Retinal pigment epithelial cell (primary cell): Measurements from ENCODE around the gene BIK.

Experiments used
- DNase-seq: peaks from one replicate; pipeline ENCODE4 v3.0.0-alpha.2; 2010; ENCODE audit warnings: low read depth
- H3K4me3 ChIP-seq: 2 replicates; pipeline ENCODE4 v1.5.1; 2011; ENCODE audit warnings: mild to moderate bottlenecking, low read length, control low read depth, moderate library complexity
- TF ChIP-seq, protein P1 (sequence below): conservative IDR thresholded peaks from 2 replicates; pipeline ENCODE4 v1.5.1; 2011; ENCODE audit warnings: low read depth, low read length, control low read depth, inconsistent platforms

BIK gene

DNA sequence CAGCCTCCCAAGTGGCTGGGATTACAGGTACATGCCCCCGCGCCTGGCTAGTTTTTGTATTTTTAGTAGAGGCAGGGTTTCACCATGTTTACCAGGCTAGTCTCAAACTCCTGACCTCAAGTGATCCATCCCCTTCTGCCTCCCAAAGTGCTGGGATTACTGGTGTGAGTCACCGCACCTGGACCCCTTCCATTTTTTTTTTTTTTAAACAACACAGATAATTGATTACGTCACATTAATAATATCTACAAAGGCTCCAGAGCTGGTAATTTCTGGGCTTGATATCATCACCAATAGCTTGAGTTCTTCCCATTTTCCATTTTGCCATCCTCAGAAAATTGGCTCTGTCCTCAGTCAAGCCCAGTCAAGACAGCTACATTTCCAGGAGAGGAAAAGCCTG is 28.6 kb upstream of the BIK start:
- DNase-seq: no peak
- TF ChIP-seq, protein P1, sequence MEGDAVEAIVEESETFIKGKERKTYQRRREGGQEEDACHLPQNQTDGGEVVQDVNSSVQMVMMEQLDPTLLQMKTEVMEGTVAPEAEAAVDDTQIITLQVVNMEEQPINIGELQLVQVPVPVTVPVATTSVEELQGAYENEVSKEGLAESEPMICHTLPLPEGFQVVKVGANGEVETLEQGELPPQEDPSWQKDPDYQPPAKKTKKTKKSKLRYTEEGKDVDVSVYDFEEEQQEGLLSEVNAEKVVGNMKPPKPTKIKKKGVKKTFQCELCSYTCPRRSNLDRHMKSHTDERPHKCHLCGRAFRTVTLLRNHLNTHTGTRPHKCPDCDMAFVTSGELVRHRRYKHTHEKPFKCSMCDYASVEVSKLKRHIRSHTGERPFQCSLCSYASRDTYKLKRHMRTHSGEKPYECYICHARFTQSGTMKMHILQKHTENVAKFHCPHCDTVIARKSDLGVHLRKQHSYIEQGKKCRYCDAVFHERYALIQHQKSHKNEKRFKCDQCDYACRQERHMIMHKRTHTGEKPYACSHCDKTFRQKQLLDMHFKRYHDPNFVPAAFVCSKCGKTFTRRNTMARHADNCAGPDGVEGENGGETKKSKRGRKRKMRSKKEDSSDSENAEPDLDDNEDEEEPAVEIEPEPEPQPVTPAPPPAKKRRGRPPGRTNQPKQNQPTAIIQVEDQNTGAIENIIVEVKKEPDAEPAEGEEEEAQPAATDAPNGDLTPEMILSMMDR: no peak
- no peak overlapping the region for H3K4me3 ChIP-seq

DNA sequence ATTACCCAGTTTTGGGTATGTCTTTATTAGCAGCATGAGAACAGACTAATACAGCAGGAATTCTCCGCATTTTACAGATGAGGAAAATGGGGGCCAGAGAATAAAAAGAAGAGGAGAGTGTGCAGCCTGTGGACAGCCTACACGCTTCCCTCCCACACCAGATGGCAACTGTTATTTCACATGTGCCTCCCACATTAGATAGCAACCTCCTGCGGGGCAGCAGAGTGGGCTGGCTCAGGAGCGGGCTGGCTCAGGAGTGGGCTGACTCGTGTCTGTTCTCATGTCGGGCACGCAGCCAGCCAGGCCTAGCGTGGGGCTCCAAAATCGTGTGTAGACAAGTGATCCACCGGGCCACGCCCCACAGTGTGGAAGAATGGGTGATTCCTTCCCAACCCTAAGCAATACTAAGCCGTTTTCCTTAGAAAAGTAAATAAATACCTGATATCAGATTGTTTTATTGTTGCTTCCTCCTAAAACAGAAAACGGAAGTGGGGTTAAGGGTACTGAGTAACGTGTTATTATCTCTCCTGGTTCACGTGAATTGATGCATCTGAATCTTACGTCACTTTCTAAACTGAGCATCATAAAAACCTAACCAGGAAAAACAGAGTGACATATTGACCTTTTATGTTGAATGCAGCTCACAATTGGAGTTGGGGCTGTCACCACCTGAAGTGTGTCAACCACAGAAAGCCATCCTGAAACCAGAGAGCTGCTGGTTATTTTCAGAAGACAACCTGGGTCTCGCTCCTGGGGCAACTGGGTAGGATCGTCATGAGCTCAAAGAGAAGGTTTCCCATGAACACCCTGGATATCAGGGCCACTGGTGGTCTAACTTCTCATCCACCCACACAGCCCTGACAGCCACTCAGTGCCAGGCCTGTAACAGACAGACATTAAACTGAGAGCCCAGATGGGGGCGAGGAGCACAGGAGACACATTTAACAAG is 24.6 kb upstream of the BIK start:
- TF ChIP-seq, protein P1: no peak
- H3K4me3 ChIP-seq: no peak overlapping the region
- no peak for DNase-seq

DNA sequence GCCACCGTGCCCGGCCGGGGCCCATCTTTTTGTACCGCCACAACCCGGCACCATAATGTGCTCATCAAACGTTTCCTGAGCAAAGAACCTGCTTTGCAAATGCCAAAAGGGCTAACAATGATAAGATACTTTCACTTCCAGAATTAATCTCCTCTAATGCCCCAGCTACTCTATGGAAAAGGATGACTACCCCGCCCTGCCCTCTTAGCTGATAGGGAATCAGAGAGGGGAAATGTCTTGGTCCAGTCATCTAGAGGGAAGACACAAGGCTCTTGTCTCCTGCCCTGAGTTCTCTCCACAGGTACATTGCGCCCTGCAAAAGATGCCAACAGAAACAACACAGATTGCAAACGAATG is 21.9 kb upstream of the BIK start:
- peak overlapping the region; percentile 62 for H3K4me3 ChIP-seq
- no peak for DNase-seq
- TF ChIP-seq, protein P1: no peak

DNA sequence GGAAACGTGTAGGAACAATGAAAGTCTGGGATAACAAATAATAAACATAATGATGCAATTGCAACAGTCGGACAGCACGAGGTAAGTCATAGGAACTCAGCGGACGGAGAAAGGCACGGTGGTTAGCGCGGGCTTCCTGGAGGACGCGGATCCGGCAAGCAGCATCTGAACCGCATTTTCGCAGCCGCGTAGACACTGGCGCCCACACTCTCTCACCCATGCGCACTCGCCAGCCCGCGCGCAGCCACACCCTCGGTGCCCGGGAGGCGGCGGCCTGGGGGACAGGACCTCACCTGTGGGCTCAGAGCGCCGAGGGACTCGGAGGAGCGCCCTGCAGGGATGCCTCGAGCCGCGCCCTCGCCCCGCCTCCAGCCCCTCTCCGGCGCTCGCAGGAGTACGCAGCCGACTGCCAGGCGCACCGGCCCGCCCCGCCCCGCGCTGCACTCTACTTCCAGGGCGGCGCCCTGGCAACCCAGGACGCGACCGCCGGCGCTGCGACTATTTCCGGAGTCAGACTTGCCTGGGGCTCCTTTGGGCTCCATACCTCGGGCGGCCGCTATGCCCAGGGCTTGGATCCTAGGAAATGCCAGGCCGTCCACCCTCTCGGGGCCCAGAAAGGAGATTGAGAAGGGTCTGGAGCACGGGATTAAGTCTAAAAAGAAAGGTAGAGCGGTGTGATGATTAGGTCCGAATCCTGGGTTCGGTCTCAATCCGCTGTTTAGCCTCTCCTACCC is 21.4 kb upstream of the BIK start, which contains the start of gene TTLL1:
Gene TTLL1, minus strand, starts transcription at position 408 of the 734 bp plus-strand sequence. CDS start 13,805 bp downstream, outside the sequence.
- TF ChIP-seq, protein P1: no peak
- no peak for DNase-seq
- H3K4me3 ChIP-seq: peak within 1 kb of the TSS; percentile 62

DNA sequence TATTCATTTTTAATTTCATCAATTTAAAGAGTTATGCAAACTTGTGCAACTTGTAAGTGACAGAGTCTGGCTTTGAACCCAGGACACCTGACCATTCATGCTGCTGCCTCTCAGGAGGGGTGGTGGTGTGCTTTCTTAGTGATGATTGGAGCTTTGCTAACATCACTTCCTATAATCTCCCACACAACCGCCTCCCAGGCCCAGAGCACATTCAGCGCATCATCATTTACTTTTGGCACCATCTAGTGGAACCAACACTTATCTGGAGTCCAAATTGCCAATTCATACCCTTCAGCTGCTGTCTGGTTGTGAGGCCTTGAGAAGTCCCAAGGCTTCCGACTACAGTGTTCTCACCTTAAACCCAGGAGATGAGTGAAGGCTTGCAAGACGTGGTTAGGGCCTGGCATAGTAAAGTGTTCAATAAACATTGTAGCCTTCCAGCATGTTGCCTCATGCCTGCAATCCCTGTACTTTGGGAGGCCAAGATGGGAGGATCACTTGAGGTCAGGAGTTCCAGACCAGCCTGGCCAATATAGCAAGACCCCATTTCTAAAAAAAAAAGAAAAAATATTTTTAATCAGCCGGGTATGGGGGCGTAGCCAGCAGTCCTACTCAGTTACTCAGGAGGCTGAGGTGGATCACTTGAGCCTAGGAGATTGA is 20.3 kb upstream of the BIK start:
- no peak overlapping the region for H3K4me3 ChIP-seq
- TF ChIP-seq, protein P1: peak; percentile 42
- DNase-seq: peak; percentile 39

DNA sequence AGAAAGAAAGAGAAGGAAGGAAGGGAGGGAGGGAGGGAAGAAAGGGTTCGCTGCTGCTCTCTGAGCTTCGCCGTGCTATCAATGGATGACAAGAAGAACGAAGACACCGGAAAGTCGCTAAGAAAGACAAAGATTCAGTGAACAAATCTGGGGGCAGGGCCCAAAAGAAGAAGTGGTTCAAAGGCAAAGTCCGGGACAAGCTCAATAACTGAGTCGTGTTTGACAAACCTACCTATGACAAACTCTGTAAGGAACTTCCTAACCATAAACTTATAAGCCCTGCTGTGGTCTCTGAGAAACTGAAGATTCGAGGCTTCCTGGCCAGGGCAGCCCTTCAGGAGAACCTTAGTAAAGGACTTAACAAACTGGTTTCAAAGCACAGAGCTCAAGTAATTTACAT is 18.5 kb upstream of the BIK start:
- TF ChIP-seq, protein P1: no peak
- H3K4me3 ChIP-seq: no peak overlapping the region
- DNase-seq: no peak
